Measurements from ENCODE around the gene EPHA6. TPM values are rescaled to one million over a fixed set of nuclear protein-coding genes. Genes with fewer than 3 reads are reported as not detected.
A peak's percentile ranks its signal among the peaks of the same experiment; 100 is the strongest.
"Not testable (repeated sequence)": the region's sequence is repeated elsewhere in the genome, so short reads cannot be mapped to it uniquely, and the experiment has no call there.

Gene EPHA6
- polyA plus RNA-seq, 1 donor, result 1.6 TPM

GRCh38 chr3:97487587-97487986, 673.2 kb downstream of the EPHA6 start:
- DNase-seq, result no peak
- Histone ChIP-seq H3K9me3 (ENCODE audit: control insufficient read depth, low read depth, low read length) (no peaks in the 10 kb centered on the region), H3K27ac (ENCODE audit: low read length) (no peak overlapping the region), H3K36me3 (ENCODE audit: control insufficient read depth, insufficient read depth, low read length) (no peaks in the 10 kb centered on the region), H3K4me1 (ENCODE audit: control insufficient read depth, insufficient read depth, low read length) (no peaks in the 10 kb centered on the region), H3K27me3 (ENCODE audit: control insufficient read depth, insufficient read depth, low read length) (no peaks in the 10 kb centered on the region), H3K4me3 (ENCODE audit: low read length) (no peak overlapping the region)
- WGBS (ENCODE audit: insufficient coverage, low lambda C conversion rate), result no CpG with 5 or more reads among the region's 1 CpG

GRCh38 chr3:97488741-97489140, 674.3 kb downstream of the EPHA6 start:
- Histone ChIP-seq H3K27ac (ENCODE audit: low read length) (no peak overlapping the region), H3K27me3 (ENCODE audit: control insufficient read depth, insufficient read depth, low read length) (no peaks in the 10 kb centered on the region), H3K9me3 (ENCODE audit: control insufficient read depth, low read depth, low read length) (no peaks in the 10 kb centered on the region), H3K4me3 (ENCODE audit: low read length) (no peak overlapping the region), H3K4me1 (ENCODE audit: control insufficient read depth, insufficient read depth, low read length) (no peaks in the 10 kb centered on the region), H3K36me3 (ENCODE audit: control insufficient read depth, insufficient read depth, low read length) (no peaks in the 10 kb centered on the region)
- WGBS (ENCODE audit: insufficient coverage, low lambda C conversion rate), result 100% methylated on average over 1 of the region's 1 CpG
- no peak for DNase-seq

- DNase-seq, result no peak
- 93% methylated on average over 3 of the region's 5 CpGs for WGBS (ENCODE audit: insufficient coverage, low lambda C conversion rate)
Observed at GRCh38 chr3:97495896-97496295, 681.5 kb downstream of the EPHA6 start.

GRCh38 chr3:97497138-97497537, 682.7 kb downstream of the EPHA6 start:
- Histone ChIP-seq H3K9me3 (ENCODE audit: control insufficient read depth, low read depth, low read length) (no peaks in the 10 kb centered on the region), H3K4me1 (ENCODE audit: control insufficient read depth, insufficient read depth, low read length) (no peaks in the 10 kb centered on the region), H3K36me3 (ENCODE audit: control insufficient read depth, insufficient read depth, low read length) (no peaks in the 10 kb centered on the region), H3K27me3 (ENCODE audit: control insufficient read depth, insufficient read depth, low read length) (no peaks in the 10 kb centered on the region), H3K27ac (ENCODE audit: low read length) (no peak overlapping the region), H3K4me3 (ENCODE audit: low read length) (no peak overlapping the region)
- WGBS (ENCODE audit: insufficient coverage, low lambda C conversion rate), result no CpG with 5 or more reads among the region's 1 CpG
- DNase-seq, result no peak

More at GRCh38 chr3:97495896-97496295, 681.5 kb downstream of the EPHA6 start:
- Histone ChIP-seq H3K9me3 (ENCODE audit: control insufficient read depth, low read depth, low read length) (no peaks in the 10 kb centered on the region), H3K27ac (ENCODE audit: low read length) (no peak overlapping the region), H3K4me1 (ENCODE audit: control insufficient read depth, insufficient read depth, low read length) (no peaks in the 10 kb centered on the region), H3K4me3 (ENCODE audit: low read length) (no peak overlapping the region), H3K36me3 (ENCODE audit: control insufficient read depth, insufficient read depth, low read length) (no peaks in the 10 kb centered on the region), H3K27me3 (ENCODE audit: control insufficient read depth, insufficient read depth, low read length) (no peaks in the 10 kb centered on the region)

GRCh38 chr3:97504463-97504862, 690.1 kb downstream of the EPHA6 start:
- H3K36me3 ChIP-seq (ENCODE audit: control insufficient read depth, insufficient read depth, low read length), result no peaks in the 10 kb centered on the region
- H3K27me3 ChIP-seq (ENCODE audit: control insufficient read depth, insufficient read depth, low read length), result no peaks in the 10 kb centered on the region
- no peak overlapping the region for H3K27ac ChIP-seq (ENCODE audit: low read length)
- no peak overlapping the region for H3K4me3 ChIP-seq (ENCODE audit: low read length)
- 97% methylated on average over 2 of the region's 2 CpGs for WGBS (ENCODE audit: insufficient coverage, low lambda C conversion rate)
- H3K4me1 ChIP-seq (ENCODE audit: control insufficient read depth, insufficient read depth, low read length), result no peaks in the 10 kb centered on the region
- peaks cover 6% of the 10 kb centered on the region for H3K9me3 ChIP-seq (ENCODE audit: control insufficient read depth, low read depth, low read length)
- DNase-seq, result no peak

- no peak for DNase-seq
- no peaks in the 10 kb centered on the region for H3K27me3 ChIP-seq (ENCODE audit: control insufficient read depth, insufficient read depth, low read length)
- no peak overlapping the region for H3K4me3 ChIP-seq (ENCODE audit: low read length)
- no CpG with 5 or more reads among the region's 4 CpGs for WGBS (ENCODE audit: insufficient coverage, low lambda C conversion rate)
- no peaks in the 10 kb centered on the region for H3K4me1 ChIP-seq (ENCODE audit: control insufficient read depth, insufficient read depth, low read length)
- H3K9me3 ChIP-seq (ENCODE audit: control insufficient read depth, low read depth, low read length), result no peaks in the 10 kb centered on the region
- no peaks in the 10 kb centered on the region for H3K36me3 ChIP-seq (ENCODE audit: control insufficient read depth, insufficient read depth, low read length)
- no peak overlapping the region for H3K27ac ChIP-seq (ENCODE audit: low read length)
Observed at GRCh38 chr3:97510795-97511194, 696.4 kb downstream of the EPHA6 start.

- no peaks in the 10 kb centered on the region for H3K36me3 ChIP-seq (ENCODE audit: control insufficient read depth, insufficient read depth, low read length)
- no peaks in the 10 kb centered on the region for H3K27me3 ChIP-seq (ENCODE audit: control insufficient read depth, insufficient read depth, low read length)
- no peak overlapping the region for H3K27ac ChIP-seq (ENCODE audit: low read length)
- peak; percentile 12 to 41 for DNase-seq
- H3K4me1 ChIP-seq (ENCODE audit: control insufficient read depth, insufficient read depth, low read length), result no peaks in the 10 kb centered on the region
- no peak overlapping the region for H3K4me3 ChIP-seq (ENCODE audit: low read length)
- WGBS (ENCODE audit: insufficient coverage, low lambda C conversion rate), result no CpG with 5 or more reads among the region's 2 CpGs
- no peaks in the 10 kb centered on the region for H3K9me3 ChIP-seq (ENCODE audit: control insufficient read depth, low read depth, low read length)
Observed at GRCh38 chr3:97515076-97515475, 700.7 kb downstream of the EPHA6 start.

GRCh38 chr3:97530691-97531090, 716.3 kb downstream of the EPHA6 start:
- H3K36me3 ChIP-seq (ENCODE audit: control insufficient read depth, insufficient read depth, low read length), result no peaks in the 10 kb centered on the region
- 100% methylated on average over 2 of the region's 2 CpGs for WGBS (ENCODE audit: insufficient coverage, low lambda C conversion rate)
- no peaks in the 10 kb centered on the region for H3K4me1 ChIP-seq (ENCODE audit: control insufficient read depth, insufficient read depth, low read length)
- H3K9me3 ChIP-seq (ENCODE audit: control insufficient read depth, low read depth, low read length), result no peaks in the 10 kb centered on the region
- H3K27ac ChIP-seq (ENCODE audit: low read length), result no peak overlapping the region
- no peaks in the 10 kb centered on the region for H3K27me3 ChIP-seq (ENCODE audit: control insufficient read depth, insufficient read depth, low read length)
- DNase-seq, result no peak
- no peak overlapping the region for H3K4me3 ChIP-seq (ENCODE audit: low read length)

- H3K4me1 ChIP-seq (ENCODE audit: control insufficient read depth, insufficient read depth, low read length); H3K36me3 ChIP-seq (ENCODE audit: control insufficient read depth, insufficient read depth, low read length); DNase-seq; H3K27me3 ChIP-seq (ENCODE audit: control insufficient read depth, insufficient read depth, low read length); H3K9me3 ChIP-seq (ENCODE audit: control insufficient read depth, low read depth, low read length); H3K4me3 ChIP-seq (ENCODE audit: low read length); H3K27ac ChIP-seq (ENCODE audit: low read length): not testable (repeated sequence)
- WGBS (ENCODE audit: insufficient coverage, low lambda C conversion rate), result no CpG with 5 or more reads among the region's 6 CpGs
Observed at GRCh38 chr3:97547573-97547972, 733.2 kb downstream of the EPHA6 start.

- Histone ChIP-seq H3K4me3 (ENCODE audit: low read length) (no peak overlapping the region), H3K27ac (ENCODE audit: low read length) (no peak overlapping the region), H3K9me3 (ENCODE audit: control insufficient read depth, low read depth, low read length) (no peaks in the 10 kb centered on the region), H3K36me3 (ENCODE audit: control insufficient read depth, insufficient read depth, low read length) (no peaks in the 10 kb centered on the region), H3K27me3 (ENCODE audit: control insufficient read depth, insufficient read depth, low read length) (no peaks in the 10 kb centered on the region), H3K4me1 (ENCODE audit: control insufficient read depth, insufficient read depth, low read length) (no peaks in the 10 kb centered on the region)
- 100% methylated on average over 1 of the region's 2 CpGs for WGBS (ENCODE audit: insufficient coverage, low lambda C conversion rate)
- DNase-seq, result no peak
Observed at GRCh38 chr3:97550408-97550807, 736.0 kb downstream of the EPHA6 start.

- Histone ChIP-seq H3K27me3 (ENCODE audit: control insufficient read depth, insufficient read depth, low read length) (no peaks in the 10 kb centered on the region), H3K9me3 (ENCODE audit: control insufficient read depth, low read depth, low read length) (no peaks in the 10 kb centered on the region), H3K27ac (ENCODE audit: low read length) (no peak overlapping the region), H3K4me1 (ENCODE audit: control insufficient read depth, insufficient read depth, low read length) (no peaks in the 10 kb centered on the region), H3K4me3 (ENCODE audit: low read length) (no peak overlapping the region), H3K36me3 (ENCODE audit: control insufficient read depth, insufficient read depth, low read length) (no peaks in the 10 kb centered on the region)
- no peak for DNase-seq
Observed at GRCh38 chr3:97552186-97552585, 737.8 kb downstream of the EPHA6 start.
